ENCODE results near the gene FBLL1. TPM values are rescaled to one million over a fixed set of nuclear protein-coding genes. Genes with fewer than 3 reads are reported as not detected.

The FBLL1 gene
- polyA plus RNA-seq, 1 of the 3 experiments (the other 2 are of a cell fraction): 4.4 TPM

GRCh38 chr5:168553377-168554130 is 24.4 kb downstream of the FBLL1 start:
- Histone ChIP-seq H3K4me3 (ENCODE audit: low read depth in 2 of 2, low read length in 1 of 2) (no peak overlapping the region), H4K20me1 (ENCODE audit: insufficient read depth) (peaks cover 13% of the 10 kb centered on the region; the same call in 1 of the 2 replicates), H3K9ac (no peak overlapping the region), H3K4me2 (no peak overlapping the region), H2AFZ (ENCODE audit: low read depth) (no peak overlapping the region), H3K79me2 (ENCODE audit: insufficient read depth) (peaks cover 23% of the 10 kb centered on the region), H3K36me3 (replicated peaks in 1 of 2; ENCODE audit: control insufficient read depth in 1 of 2, insufficient read depth in 2 of 2, low read length in 1 of 2) (peaks cover 64 to 75% of the 10 kb centered on the region in 2 experiments), H3K27ac (ENCODE audit: low read depth in 2 of 2, low read length in 1 of 2) (peak overlapping the region in 1 of 2 experiments; percentile 95; a peak in 2 of 4 replicates), H3K9me2 (no peaks in the 10 kb centered on the region), H3F3A (replicated peaks; ENCODE audit: insufficient read depth) (peaks cover 14% of the 10 kb centered on the region), H3K9me3 (no peaks in the 10 kb centered on the region), H3K27me3 (ENCODE audit: insufficient read depth) (no peaks in the 10 kb centered on the region), H3K4me1 (ENCODE audit: control insufficient read depth in 1 of 2, insufficient read depth in 2 of 2, low read depth in 1 of 2, low read length in 1 of 2) (peaks cover 5 to 28% of the 10 kb centered on the region in 2 experiments; a peak in 3 of 4 replicates)
- DNase-seq: no peak
- POLR2A ChIA-PET: no interaction called here
- CTCF ChIA-PET: interaction anchor here (2.3 kb wide), 1 partner anchor 68 kb away, joined by 6 read pairs; no protein-coding TSS in a partner anchor
- WGBS (ENCODE audit: low lambda C conversion rate): 88% methylated on average over 2 of the region's 2 CpGs
- TF ChIP-seq TEAD4 (IDR thresholded peaks at IDR 0.05; ENCODE audit: borderline replicate concordance, insufficient read depth): no peak
- 0 out of 2 replicates have a peak, but pooled peaks have one; percentile 8 for TF ChIP-seq POLR2AphosphoS5 (IDR thresholded peaks at IDR 0.05; ENCODE audit: low read depth, low read length)
- no peak for TF ChIP-seq MAX (IDR thresholded peaks at IDR 0.05; ENCODE audit: low read depth)
- no peak for TF ChIP-seq JUND (IDR thresholded peaks at IDR 0.05)
- no peak for TF ChIP-seq CTCF (IDR thresholded peaks at IDR 0.05)
- TF ChIP-seq MEF2A (IDR thresholded peaks at IDR 0.05; ENCODE audit: borderline replicate concordance, low read depth): no peak
- no peak for TF ChIP-seq RFX5 (IDR thresholded peaks at IDR 0.05; ENCODE audit: low read length)

- CTCF ChIA-PET: interaction anchor here (0.7 kb wide), 1 partner anchor 29 kb away, joined by 3 read pairs; no protein-coding TSS in a partner anchor
- H3K9ac ChIP-seq: no peak overlapping the region
- H3K9me3 ChIP-seq: no peaks in the 10 kb centered on the region
- H4K20me1 ChIP-seq (ENCODE audit: insufficient read depth): peaks cover 11% of the 10 kb centered on the region; the same call in 1 of the 2 replicates
- H3K36me3 ChIP-seq (replicated peaks in 1 of 2; ENCODE audit: control insufficient read depth in 1 of 2, insufficient read depth in 2 of 2, low read length in 1 of 2): peaks cover 70 to 80% of the 10 kb centered on the region in 2 experiments
- H3K79me2 ChIP-seq (ENCODE audit: insufficient read depth): peaks cover 20% of the 10 kb centered on the region
- peaks cover 4 to 31% of the 10 kb centered on the region in 2 experiments; a peak in 3 of 4 replicates for H3K4me1 ChIP-seq (ENCODE audit: control insufficient read depth in 1 of 2, insufficient read depth in 2 of 2, low read depth in 1 of 2, low read length in 1 of 2)
- no peak overlapping the region for H3K4me2 ChIP-seq
- H2AFZ ChIP-seq (ENCODE audit: low read depth): no peak overlapping the region
- peaks cover 17% of the 10 kb centered on the region for H3F3A ChIP-seq (replicated peaks; ENCODE audit: insufficient read depth)
- no peaks in the 10 kb centered on the region for H3K27me3 ChIP-seq (ENCODE audit: insufficient read depth)
- H3K9me2 ChIP-seq: no peaks in the 10 kb centered on the region
- peak overlapping the region in 1 of 2 experiments; percentile 39; a peak in 2 of 4 replicates for H3K27ac ChIP-seq (ENCODE audit: low read depth in 2 of 2, low read length in 1 of 2)
- POLR2A ChIA-PET: no interaction called here
- WGBS (ENCODE audit: low lambda C conversion rate): 97% methylated on average over 2 of the region's 2 CpGs
- DNase-seq: no peak
- H3K4me3 ChIP-seq (ENCODE audit: low read depth in 2 of 2, low read length in 1 of 2): no peak overlapping the region
- no peak for TF ChIP-seq MAX (IDR thresholded peaks at IDR 0.05; ENCODE audit: low read depth)
- no peak for TF ChIP-seq TAF1 (IDR thresholded peaks at IDR 0.05; ENCODE audit: borderline replicate concordance, low read depth, low read length)
- TF ChIP-seq RFX5 (IDR thresholded peaks at IDR 0.05; ENCODE audit: low read length): no peak
- no peak for TF ChIP-seq POLR2AphosphoS5 (IDR thresholded peaks at IDR 0.05; ENCODE audit: low read depth, low read length)
- no peak for TF ChIP-seq RAD21 (IDR thresholded peaks at IDR 0.05; ENCODE audit: low read length)
- no peak for TF ChIP-seq USF1 (IDR thresholded peaks at IDR 0.05; ENCODE audit: borderline replicate concordance, low read depth)
- no peak for TF ChIP-seq SIN3A (IDR thresholded peaks at IDR 0.05; ENCODE audit: borderline replicate concordance, low read depth, low read length)
- no peak for TF ChIP-seq FOXJ3 (CRISPR knock-in tag; IDR thresholded peaks at IDR 0.05)
- TF ChIP-seq REST (IDR thresholded peaks at IDR 0.05; ENCODE audit: low read depth, low read length): no peak
- no peak for TF ChIP-seq MXI1 (IDR thresholded peaks at IDR 0.05; ENCODE audit: low read depth, low read length)
- TF ChIP-seq MEF2A (IDR thresholded peaks at IDR 0.05; ENCODE audit: borderline replicate concordance, low read depth): no peak
- no peak for TF ChIP-seq ELF1 (IDR thresholded peaks at IDR 0.05)
- no peak for TF ChIP-seq CHD2 (IDR thresholded peaks at IDR 0.05; ENCODE audit: low read length, partially characterized antibody)
- no peak for TF ChIP-seq FOXM1 (IDR thresholded peaks at IDR 0.05; ENCODE audit: low read depth)
- no peak for TF ChIP-seq RCOR1 (IDR thresholded peaks at IDR 0.05; ENCODE audit: low read length)
- TF ChIP-seq JUND (IDR thresholded peaks at IDR 0.05): no peak
- no peak for TF ChIP-seq TCF12 (IDR thresholded peaks at IDR 0.05)
Measured at GRCh38 chr5:168557389-168557788, 28.3 kb downstream of the FBLL1 start.

Data from SK-N-SH (cell line).